Measurements from ENCODE around the gene APOL6.

The APOL6 gene

GRCh38 chr22:35616043-35616442 is 32.2 kb upstream of the APOL6 start:
- Histone ChIP-seq H3K9me2 (ENCODE audit: low read depth, low read length) (no peaks in the 10 kb centered on the region), H3K4me1 (ENCODE audit: insufficient read depth, low read length, severe bottlenecking) (no peaks in the 10 kb centered on the region), H3K9me3 (ENCODE audit: low read length) (no peaks in the 10 kb centered on the region), H2AFZ (ENCODE audit: low read length) (no peak overlapping the region), H3K79me2 (ENCODE audit: insufficient read depth, low read length) (no peaks in the 10 kb centered on the region), H3K4me3 (ENCODE audit: low read depth, low read length, poor library complexity, severe bottlenecking) (no peak overlapping the region), H3K36me3 (ENCODE audit: insufficient read depth, low read length) (no peaks in the 10 kb centered on the region), H3K4me2 (ENCODE audit: low read length) (no peak overlapping the region), H3K9ac (ENCODE audit: low read length) (no peak overlapping the region), H3K27me3 (ENCODE audit: insufficient read depth, low read length) (0 out of 2 replicates have a peak, but pooled peaks cover 3% of the 10 kb centered on the region), H3F3A (ENCODE audit: insufficient read depth, low read length) (no peaks in the 10 kb centered on the region), H3K27ac (ENCODE audit: low read depth, low read length, poor library complexity, severe bottlenecking) (no peak overlapping the region), H4K20me1 (ENCODE audit: insufficient read depth, low read length) (no peaks in the 10 kb centered on the region)
- TF ChIP-seq EZH2 (IDR thresholded peaks at IDR 0.05; ENCODE audit: borderline replicate concordance, low read length) (no peak), CTCF (IDR thresholded peaks at IDR 0.05; ENCODE audit: low read length) (no peak)

- no peak within 1 kb of the TSS for H2AFZ ChIP-seq (ENCODE audit: low read length)
- no peak within 1 kb of the TSS for H3K4me3 ChIP-seq (ENCODE audit: low read depth, low read length, poor library complexity, severe bottlenecking)
- no peaks in the 10 kb centered on the region for H3K36me3 ChIP-seq (ENCODE audit: insufficient read depth, low read length)
- TF ChIP-seq EZH2 (IDR thresholded peaks at IDR 0.05; ENCODE audit: borderline replicate concordance, low read length) = no peak
- TF ChIP-seq CTCF (IDR thresholded peaks at IDR 0.05; ENCODE audit: low read length) = no peak
- no peaks in the 10 kb centered on the region for H3K9me3 ChIP-seq (ENCODE audit: low read length)
- no peaks in the 10 kb centered on the region for H4K20me1 ChIP-seq (ENCODE audit: insufficient read depth, low read length)
- H3K4me2 ChIP-seq (ENCODE audit: low read length) = no peak within 1 kb of the TSS
- H3F3A ChIP-seq (ENCODE audit: insufficient read depth, low read length) = no peaks in the 10 kb centered on the region
- H3K9me2 ChIP-seq (ENCODE audit: low read depth, low read length) = no peaks in the 10 kb centered on the region
- H3K4me1 ChIP-seq (ENCODE audit: insufficient read depth, low read length, severe bottlenecking) = no peaks in the 10 kb centered on the region
- no peak within 1 kb of the TSS for H3K27ac ChIP-seq (ENCODE audit: low read depth, low read length, poor library complexity, severe bottlenecking)
- H3K27me3 ChIP-seq (ENCODE audit: insufficient read depth, low read length) = 0 out of 2 replicates have a peak, but pooled peaks cover 3% of the 10 kb centered on the region
- no peaks in the 10 kb centered on the region for H3K79me2 ChIP-seq (ENCODE audit: insufficient read depth, low read length)
- H3K9ac ChIP-seq (ENCODE audit: low read length) = no peak within 1 kb of the TSS
These were observed 31.0 kb upstream of the APOL6 start, which contains the start of gene MB for GRCh38 chr22:35617137-35617755. MB (minus strand) TSS chr22:35617329; CDS start chr22:35617257, 72 bp downstream.

- Histone ChIP-seq H3K4me2 (ENCODE audit: low read length) (no peak overlapping the region), H3K27ac (ENCODE audit: low read depth, low read length, poor library complexity, severe bottlenecking) (no peak overlapping the region), H3K9me2 (ENCODE audit: low read depth, low read length) (no peaks in the 10 kb centered on the region), H2AFZ (ENCODE audit: low read length) (no peak overlapping the region), H3K79me2 (ENCODE audit: insufficient read depth, low read length) (no peaks in the 10 kb centered on the region), H4K20me1 (ENCODE audit: insufficient read depth, low read length) (no peaks in the 10 kb centered on the region), H3K9ac (ENCODE audit: low read length) (no peak overlapping the region), H3K4me3 (ENCODE audit: low read depth, low read length, poor library complexity, severe bottlenecking) (no peak overlapping the region), H3F3A (ENCODE audit: insufficient read depth, low read length) (no peaks in the 10 kb centered on the region), H3K27me3 (ENCODE audit: insufficient read depth, low read length) (0 out of 2 replicates have a peak, but pooled peaks cover 3% of the 10 kb centered on the region), H3K4me1 (ENCODE audit: insufficient read depth, low read length, severe bottlenecking) (no peaks in the 10 kb centered on the region), H3K36me3 (ENCODE audit: insufficient read depth, low read length) (no peaks in the 10 kb centered on the region), H3K9me3 (ENCODE audit: low read length) (no peaks in the 10 kb centered on the region)
- TF ChIP-seq EZH2 (IDR thresholded peaks at IDR 0.05; ENCODE audit: borderline replicate concordance, low read length) (no peak), CTCF (IDR thresholded peaks at IDR 0.05; ENCODE audit: low read length) (no peak)
These were observed 29.6 kb upstream of the APOL6 start for GRCh38 chr22:35618427-35619223.

Measured in OCI-LY1 (cell line).